Measurements from ENCODE around the gene TLE6. TPM values are rescaled to one million over a fixed set of nuclear protein-coding genes. Genes with fewer than 3 reads are reported as not detected.
A peak's percentile ranks its signal among the peaks of the same experiment; 100 is the strongest.

The TLE6 gene
- total and polyA plus RNA-seq, 2 of the 13 experiments (the other 11 are each of a cell fraction or from before 2014, with no cell fraction given) = 0.24 to 5.5 TPM

DNA sequence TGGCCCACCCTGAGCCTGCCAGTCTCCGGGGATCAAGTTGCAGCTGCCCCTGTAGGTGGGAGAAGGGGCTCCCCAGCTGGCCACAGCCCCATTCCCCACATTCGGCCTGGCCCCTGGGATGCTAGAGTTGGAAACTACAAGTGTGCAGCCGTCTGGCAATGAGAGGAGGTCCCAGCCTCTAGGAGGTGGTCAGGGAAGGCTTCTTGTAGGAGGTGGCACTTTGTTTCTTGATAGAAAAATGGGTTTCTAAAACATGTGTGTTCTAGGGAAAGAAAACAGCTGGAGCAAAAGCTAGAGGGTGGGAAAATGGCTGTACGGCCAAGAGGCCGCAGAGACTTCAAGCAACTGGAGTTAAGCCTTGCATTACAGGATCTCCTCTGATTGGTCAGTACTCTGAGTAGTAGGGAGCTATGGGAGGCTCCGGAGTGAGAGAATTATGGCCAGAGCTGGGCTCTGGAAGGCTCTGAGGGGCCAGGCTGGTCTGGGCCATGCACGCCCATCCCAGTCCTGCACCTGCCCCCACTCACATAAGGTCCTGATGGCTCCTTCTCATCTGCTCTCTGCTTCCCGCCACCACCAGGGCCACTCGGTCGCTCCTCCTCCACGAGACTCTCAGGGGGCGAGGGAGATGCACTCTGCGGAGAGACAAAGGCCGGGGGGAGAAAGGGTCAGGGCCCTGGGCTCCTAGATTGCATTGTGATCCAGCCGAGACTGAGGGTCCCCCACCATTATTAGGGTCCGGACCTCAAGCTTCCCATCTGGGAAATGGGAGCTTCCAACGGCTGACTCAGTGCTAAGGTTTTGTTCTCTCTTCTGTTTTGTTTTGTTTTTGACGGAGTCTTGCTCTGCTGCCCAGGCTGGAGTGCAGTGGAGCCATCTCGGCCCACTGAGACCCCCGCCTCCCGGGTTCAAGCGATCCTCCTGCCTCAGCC, 38.0 kb downstream of the TLE6 start:
- no peak for ATAC-seq
- Histone ChIP-seq H3K4me2 (ENCODE audit: low read depth, low read length) (no peak overlapping the region), H3K9ac (ENCODE audit: insufficient read depth, low read depth, low read length) (no peak overlapping the region), H2AFZ (ENCODE audit: low read length) (no peak overlapping the region), H3K4me3 (replicated peaks in 1 of 3; ENCODE audit: insufficient read depth in 1 of 3, low read depth in 2 of 3, low read length in 3 of 3) (no peak overlapping the region), H3K36me3 (replicated peaks in 1 of 2; ENCODE audit: control insufficient read depth in 1 of 2, insufficient read depth in 2 of 2, low read length in 2 of 2) (no peaks in the 10 kb centered on the region), H3K9me3 (ENCODE audit: low read length) (no peaks in the 10 kb centered on the region), H3K4me1 (ENCODE audit: insufficient read depth, low read length) (peaks cover 10% of the 10 kb centered on the region; the same call in 1 of the 2 replicates), H3K27me3 (ENCODE audit: control insufficient read depth in 1 of 2, insufficient read depth in 2 of 2, low read length in 2 of 2) (peaks cover 2 to 7% of the 10 kb centered on the region in 2 experiments; a peak in 3 of 5 replicates), H4K20me1 (ENCODE audit: insufficient read depth, low read length) (no peaks in the 10 kb centered on the region), H3K27ac (ENCODE audit: extremely low read length, insufficient read depth, low read length) (no peak overlapping the region), H3K79me2 (ENCODE audit: insufficient read depth, low read length) (no peaks in the 10 kb centered on the region)
- in situ Hi-C loops (cut with HindIII; ENCODE audit: extremely low pct_ligation_motif_present, low pct_unique_long_range_greater_than_20kb) = no loop called here
- intact Hi-C loops (cut with micrococcal nuclease; ENCODE audit: unreplicated experiment) = no loop called here
- no TSS peak for BruUV-seq (replicated peaks)
- 69% methylated on average over 15 of the region's 22 CpGs for WGBS (ENCODE audit: low lambda C conversion rate)
- ChIA-PET POLR2A (interaction anchor here (0.5 kb wide), 1 partner anchor 38 kb away, joined by 3 read pairs; no protein-coding TSS in a partner anchor), CTCF (ENCODE audit: low intra/inter-chr PET ratio, low total read pairs) (no interaction called here)
- TF ChIP-seq NFKB2 (CRISPR knock-in tag; IDR thresholded peaks at IDR 0.05; ENCODE audit: borderline replicate concordance) = no peak
- TF ChIP-seq NCOA1 (CRISPR knock-in tag; IDR thresholded peaks at IDR 0.05) = no peak
- TF ChIP-seq, protein P1, sequence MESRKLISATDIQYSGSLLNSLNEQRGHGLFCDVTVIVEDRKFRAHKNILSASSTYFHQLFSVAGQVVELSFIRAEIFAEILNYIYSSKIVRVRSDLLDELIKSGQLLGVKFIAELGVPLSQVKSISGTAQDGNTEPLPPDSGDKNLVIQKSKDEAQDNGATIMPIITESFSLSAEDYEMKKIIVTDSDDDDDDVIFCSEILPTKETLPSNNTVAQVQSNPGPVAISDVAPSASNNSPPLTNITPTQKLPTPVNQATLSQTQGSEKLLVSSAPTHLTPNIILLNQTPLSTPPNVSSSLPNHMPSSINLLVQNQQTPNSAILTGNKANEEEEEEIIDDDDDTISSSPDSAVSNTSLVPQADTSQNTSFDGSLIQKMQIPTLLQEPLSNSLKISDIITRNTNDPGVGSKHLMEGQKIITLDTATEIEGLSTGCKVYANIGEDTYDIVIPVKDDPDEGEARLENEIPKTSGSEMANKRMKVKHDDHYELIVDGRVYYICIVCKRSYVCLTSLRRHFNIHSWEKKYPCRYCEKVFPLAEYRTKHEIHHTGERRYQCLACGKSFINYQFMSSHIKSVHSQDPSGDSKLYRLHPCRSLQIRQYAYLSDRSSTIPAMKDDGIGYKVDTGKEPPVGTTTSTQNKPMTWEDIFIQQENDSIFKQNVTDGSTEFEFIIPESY (CRISPR knock-in tag; IDR thresholded peaks at IDR 0.05) = peak; percentile 91
- peak; percentile 59 for TF ChIP-seq ZNF629 (CRISPR knock-in tag; conservative IDR thresholded peaks at IDR 0.05)
- no peak for TF ChIP-seq AGO2 (optimal IDR thresholded peaks at IDR 0.05; ENCODE audit: low read depth, low read length)
- TF ChIP-seq ADNP (CRISPR knock-in tag; IDR thresholded peaks at IDR 0.05) = no peak
- FAIRE-seq = no peak
- DNase-seq (ENCODE audit: low spot score) = no peak

Data from HepG2 (cell line).